Measurements from ENCODE around the gene NAIF1. TPM values are rescaled to one million over a fixed set of nuclear protein-coding genes. Genes with fewer than 3 reads are reported as not detected.

The NAIF1 gene
- total RNA-seq, 1 donor from 2014 or later: 9.5 TPM

DNA sequence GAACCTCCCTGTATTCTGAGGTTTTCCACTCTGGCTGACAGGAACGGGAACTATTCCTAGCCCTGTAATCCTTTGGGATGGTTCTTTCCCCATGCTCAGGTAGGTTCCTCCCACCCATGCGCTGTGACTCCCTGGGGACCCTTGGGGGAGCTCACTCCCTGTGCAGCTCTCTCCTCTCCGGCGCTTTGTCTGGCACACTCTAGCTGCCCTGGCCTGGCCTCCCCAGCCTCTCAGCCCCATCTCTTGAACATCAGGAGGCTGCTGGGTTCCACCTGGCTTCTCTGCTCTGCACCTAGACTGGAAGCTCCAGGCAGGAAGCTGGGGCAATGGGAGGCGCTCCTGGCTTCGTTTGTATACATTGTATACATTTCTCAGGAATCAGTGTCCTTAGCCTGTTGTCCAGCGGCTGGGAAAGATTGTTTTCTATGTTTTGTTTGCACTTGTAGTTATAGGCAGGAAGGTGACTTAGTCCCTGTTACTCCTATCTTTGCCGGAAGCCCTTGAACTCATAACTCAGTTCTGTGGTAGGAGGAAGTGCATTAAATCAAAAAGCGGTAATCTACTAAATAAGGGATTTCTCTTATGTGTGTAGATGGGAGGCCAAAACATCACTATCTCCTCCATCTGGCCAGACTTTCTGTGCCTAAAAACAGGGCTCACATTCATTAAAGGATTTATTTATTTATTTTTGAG is 21.3 kb upstream of the NAIF1 start:
- Mint-ChIP-seq H3K9me3 (no peaks in the 10 kb centered on the region), H3K4me1 (peaks cover 34% of the 10 kb centered on the region), H3K4me3 (no peak overlapping the region), H3K36me3 (peaks cover 4% of the 10 kb centered on the region), H3K27ac (no peak overlapping the region), H3K27me3 (ENCODE audit: insufficient read depth, low read depth) (peaks cover 6% of the 10 kb centered on the region)
- H3K4me1 ChIP-seq: no peaks in the 10 kb centered on the region
- H2AFZ ChIP-seq (replicated peaks): no peak overlapping the region
- DNase-seq (ENCODE audit: low spot score): no peak
- no peaks in the 10 kb centered on the region for H3K9me3 ChIP-seq (ENCODE audit: low read depth)
- no peak overlapping the region for H3K27ac ChIP-seq
- H4K20me1 ChIP-seq (ENCODE audit: low read depth): peaks cover 8% of the 10 kb centered on the region
- peaks cover 4% of the 10 kb centered on the region for H3F3A ChIP-seq (ENCODE audit: low read depth)
- no peak overlapping the region for H3K9ac ChIP-seq
- H3K4me2 ChIP-seq: no peak overlapping the region
- no peaks in the 10 kb centered on the region for H3K27me3 ChIP-seq
- H3K79me2 ChIP-seq (ENCODE audit: low read depth): peaks cover 13% of the 10 kb centered on the region
- no peaks in the 10 kb centered on the region for H3K36me3 ChIP-seq
- H3K4me3 ChIP-seq: no peak overlapping the region
- no peak for TF ChIP-seq EZH2phosphoT487 (IDR thresholded peaks at IDR 0.05)

DNA sequence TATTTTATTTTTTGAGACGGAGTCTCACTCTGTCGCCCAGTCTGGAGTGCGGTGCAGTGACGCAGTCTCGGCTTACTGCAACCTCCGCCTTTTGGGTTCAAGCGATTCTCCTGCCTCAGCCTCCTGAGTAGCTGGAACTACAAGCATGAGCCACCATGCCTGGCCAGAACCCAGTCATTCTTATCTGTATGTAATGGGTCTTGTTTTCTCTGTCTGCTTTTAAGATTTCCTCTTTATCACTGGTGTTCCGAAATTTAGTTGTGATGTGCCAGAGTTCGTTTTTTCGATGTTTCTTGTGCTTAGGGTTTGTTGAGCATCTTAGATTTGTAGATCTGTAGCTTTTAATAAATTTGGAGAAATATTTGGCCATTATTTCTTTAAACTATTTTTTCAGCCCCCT is 20.1 kb upstream of the NAIF1 start:
- no peak overlapping the region for H2AFZ ChIP-seq (replicated peaks)
- H4K20me1 ChIP-seq (ENCODE audit: low read depth): peaks cover 11% of the 10 kb centered on the region
- Mint-ChIP-seq H3K27me3 (ENCODE audit: insufficient read depth, low read depth) (peaks cover 6% of the 10 kb centered on the region), H3K4me3 (no peak overlapping the region), H3K4me1 (peaks cover 27% of the 10 kb centered on the region), H3K36me3 (peaks cover 4% of the 10 kb centered on the region), H3K9me3 (no peaks in the 10 kb centered on the region), H3K27ac (no peak overlapping the region)
- H3K27me3 ChIP-seq: no peaks in the 10 kb centered on the region
- peaks cover 4% of the 10 kb centered on the region for H3K4me1 ChIP-seq
- H3K9me3 ChIP-seq (ENCODE audit: low read depth): no peaks in the 10 kb centered on the region
- peaks cover 9% of the 10 kb centered on the region for H3F3A ChIP-seq (ENCODE audit: low read depth)
- no peak for TF ChIP-seq CTCF (IDR thresholded peaks at IDR 0.05)
- TF ChIP-seq EZH2 (IDR thresholded peaks at IDR 0.05): no peak
- TF ChIP-seq EZH2phosphoT487 (IDR thresholded peaks at IDR 0.05): no peak
- no peak overlapping the region for H3K4me2 ChIP-seq
- no peak overlapping the region for H3K4me3 ChIP-seq
- DNase-seq (ENCODE audit: low spot score): no peak
- H3K36me3 ChIP-seq: no peaks in the 10 kb centered on the region
- peaks cover 13% of the 10 kb centered on the region for H3K79me2 ChIP-seq (ENCODE audit: low read depth)
- no peak overlapping the region for H3K9ac ChIP-seq
- H3K27ac ChIP-seq: no peak overlapping the region

GRCh38 chr9:128085943-128086342 is 18.8 kb upstream of the NAIF1 start:
- Histone ChIP-seq H3K27me3 (no peaks in the 10 kb centered on the region), H2AFZ (replicated peaks) (no peak overlapping the region), H3K4me1 (peaks cover 9% of the 10 kb centered on the region), H3K36me3 (no peaks in the 10 kb centered on the region), H3K9ac (no peak overlapping the region), H3K4me2 (no peak overlapping the region), H3F3A (ENCODE audit: low read depth) (peaks cover 20% of the 10 kb centered on the region), H3K4me3 (no peak overlapping the region), H3K79me2 (ENCODE audit: low read depth) (peaks cover 13% of the 10 kb centered on the region), H3K27ac (no peak overlapping the region), H4K20me1 (ENCODE audit: low read depth) (peaks cover 11% of the 10 kb centered on the region), H3K9me3 (ENCODE audit: low read depth) (no peaks in the 10 kb centered on the region)
- no peak for DNase-seq (ENCODE audit: low spot score)
- TF ChIP-seq EZH2phosphoT487 (IDR thresholded peaks at IDR 0.05) (no peak), EZH2 (IDR thresholded peaks at IDR 0.05) (no peak), CTCF (IDR thresholded peaks at IDR 0.05) (no peak)
- Mint-ChIP-seq H3K27me3 (ENCODE audit: insufficient read depth, low read depth) (peaks cover 6% of the 10 kb centered on the region), H3K9me3 (no peaks in the 10 kb centered on the region), H3K36me3 (peaks cover 4% of the 10 kb centered on the region), H3K4me3 (no peak overlapping the region), H3K27ac (no peak overlapping the region), H3K4me1 (peaks cover 29% of the 10 kb centered on the region)

GRCh38 chr9:128084746-128085145 is 17.6 kb upstream of the NAIF1 start:
- TF ChIP-seq EZH2phosphoT487 (IDR thresholded peaks at IDR 0.05) (no peak), EZH2 (IDR thresholded peaks at IDR 0.05) (no peak), CTCF (IDR thresholded peaks at IDR 0.05) (no peak)
- H3K36me3 ChIP-seq: no peaks in the 10 kb centered on the region
- H3F3A ChIP-seq (ENCODE audit: low read depth): peaks cover 30% of the 10 kb centered on the region
- H3K4me3 Mint-ChIP-seq: no peak overlapping the region
- peaks cover 2% of the 10 kb centered on the region for H3K36me3 Mint-ChIP-seq
- peaks cover 6% of the 10 kb centered on the region for H3K27me3 Mint-ChIP-seq (ENCODE audit: insufficient read depth, low read depth)
- no peak overlapping the region for H2AFZ ChIP-seq (replicated peaks)
- DNase-seq (ENCODE audit: low spot score): no peak
- H3K27ac Mint-ChIP-seq: no peak overlapping the region
- H3K9me3 ChIP-seq (ENCODE audit: low read depth): no peaks in the 10 kb centered on the region
- no peaks in the 10 kb centered on the region for H3K9me3 Mint-ChIP-seq
- peaks cover 20% of the 10 kb centered on the region for H3K79me2 ChIP-seq (ENCODE audit: low read depth)
- no peak overlapping the region for H3K27ac ChIP-seq
- no peak overlapping the region for H3K9ac ChIP-seq
- peaks cover 12% of the 10 kb centered on the region for H4K20me1 ChIP-seq (ENCODE audit: low read depth)
- H3K27me3 ChIP-seq: no peaks in the 10 kb centered on the region
- H3K4me1 Mint-ChIP-seq: peaks cover 27% of the 10 kb centered on the region
- peaks cover 12% of the 10 kb centered on the region for H3K4me1 ChIP-seq
- H3K4me3 ChIP-seq: no peak overlapping the region
- no peak overlapping the region for H3K4me2 ChIP-seq
